K562 (cell line): ENCODE results near the gene KCNMB4. TPM values are rescaled to one million over a fixed set of nuclear protein-coding genes. Genes with fewer than 3 reads are reported as not detected.

Experiments used
- ATAC-seq: fragments of 200-7000 bp; cut with Tn5 transposase; 3 replicates; pipeline ENCODE4 v1.9.1; 2020; ENCODE audit warnings: moderate library complexity
- BruUV-seq: library from RNA; stranded (reverse); fragments of 400-500 nt; replicated peaks from 2 replicates; lab custom pipeline; 2021; lab: Mats Ljungman, UMichigan
- CTCF ChIA-PET: fragments of 300-600 bp; formaldehyde crosslinking; extraction: SDS; loops from one replicate; lab custom pipeline; 2021; ENCODE audit warnings: low intra/inter-chr PET ratio; lab: Yijun Ruan, JAX
- POLR2A ChIA-PET: fragments of 300-600, 350-650 bp; sonication (Branson Sonifier 250); formaldehyde crosslinking; extraction: SDS; loops from one replicate; lab custom pipeline; 2021; ENCODE audit warnings: antibody characterized with exemption, inconsistent platforms; lab: Yijun Ruan, JAX
- DNase-seq, 4 experiments: peaks; one replicate each; pipeline versions ENCODE4 v3.0.0 to v3.0.0-alpha.2; 2011 to 2018; ENCODE audit warnings: low spot score in 3 of 4, mixed read lengths in 3 of 4; ENCODE audit errors: extremely low read depth in 1 of 4
- FAIRE-seq: peaks from 2 replicates; lab custom pipeline; 2011; peaks lifted over from hg19 to GRCh38; lab: Jason Lieb, UNC
- H2AFZ ChIP-seq: 2 replicates; pipeline ENCODE4 v1.6.0; 2011; ENCODE audit warnings: low read depth, low read length, control low read depth, inconsistent platforms
- H3K27ac ChIP-seq: fragments of 200-600 bp; 3 replicates; pipeline ENCODE4 v1.8.0; 2011; ENCODE audit warnings: low read depth, mild to moderate bottlenecking, control low read depth, inconsistent platforms, low read length, moderate library complexity, mixed read lengths; ENCODE audit errors: extremely low read depth
- H3K27me3 ChIP-seq, 2 experiments: fragments of 300-600 bp in 1 of 2; 2 replicates in 1 of 2; 3 replicates in 1 of 2; pipeline versions ENCODE4 v1.6.0 to v1.8.0; 2011; ENCODE audit warnings: inconsistent platforms in 2 of 2, low read length in 2 of 2, mild to moderate bottlenecking in 1 of 2, mixed read lengths in 1 of 2, moderate library complexity in 1 of 2; ENCODE audit not compliant: control insufficient read depth in 2 of 2, insufficient read depth in 2 of 2
- H3K36me3 ChIP-seq: fragments of 300-600 bp; 3 replicates; pipeline ENCODE4 v1.8.0; 2011; ENCODE audit warnings: mild to moderate bottlenecking, low read length, inconsistent platforms; ENCODE audit not compliant: control insufficient read depth, insufficient read depth
- H3K4me1 ChIP-seq, 2 experiments: fragments of 200-600 bp in 1 of 2; replicated peaks in 1 of 2; 2 replicates in 1 of 2; 3 replicates in 1 of 2; pipeline versions ENCODE4 v1.5.1 to v1.8.0; 2011; ENCODE audit warnings: inconsistent platforms in 2 of 2, low read length in 2 of 2, mild to moderate bottlenecking in 1 of 2, mixed read lengths in 1 of 2, moderate library complexity in 1 of 2; ENCODE audit not compliant: control insufficient read depth in 2 of 2, insufficient read depth in 2 of 2
- H3K4me2 ChIP-seq: 2 replicates; pipeline ENCODE4 v1.6.1; 2011; ENCODE audit warnings: low read length, control low read depth, inconsistent platforms, mixed read lengths; ENCODE audit not compliant: insufficient read depth
- H3K4me3 ChIP-seq: fragments of 200-600 bp; sonication (generic), shearing (Covaris generic); 2 replicates; pipeline ENCODE4 v1.5.1; 2016; ENCODE audit warnings: control low read depth, inconsistent platforms
- H3K79me2 ChIP-seq: fragments of 200-600 bp; 3 replicates; pipeline ENCODE4 v1.8.0; 2011; ENCODE audit warnings: low read length, inconsistent platforms; ENCODE audit not compliant: control insufficient read depth, insufficient read depth
- H3K9ac ChIP-seq, 2 experiments: 2 replicates each; pipeline versions ENCODE4 v1.6.0 to v1.6.1; 2011; ENCODE audit warnings: low read depth in 2 of 2, low read length in 2 of 2, control low read depth in 1 of 2, inconsistent platforms in 1 of 2, mild to moderate bottlenecking in 1 of 2, mixed read lengths in 1 of 2; ENCODE audit not compliant: insufficient read depth in 1 of 2
- H3K9me1 ChIP-seq: one replicate; pipeline ENCODE4 v1.6.0; 2011; ENCODE audit warnings: inconsistent platforms, mild to moderate bottlenecking, low read length, moderate library complexity; ENCODE audit not compliant: control insufficient read depth, insufficient read depth
- H3K9me3 ChIP-seq: replicated peaks from 2 replicates; pipeline ENCODE4 v1.5.1; 2011; ENCODE audit warnings: low read depth, low read length, inconsistent platforms; ENCODE audit not compliant: control insufficient read depth, insufficient read depth
- H4K20me1 ChIP-seq: replicated peaks from 2 replicates; pipeline ENCODE4 v1.6.1; 2011; ENCODE audit warnings: low read length, inconsistent platforms, mixed read lengths; ENCODE audit not compliant: control insufficient read depth, insufficient read depth
- DPF2 ChIP-seq: fragments of 450-650 bp; IDR thresholded peaks from 2 replicates; pipeline ENCODE4 v1.6.1; 2016
- HMBOX1 ChIP-seq: sonication (generic); IDR thresholded peaks from 2 replicates; pipeline ENCODE4 v1.6.1; 2016
- HOMEZ ChIP-seq: fragments of 250-450 bp; sonication (Bioruptor Pico); IDR thresholded peaks from 2 replicates; pipeline ENCODE4 v1.4.0; 2020; ENCODE audit warnings: mild to moderate bottlenecking, moderate library complexity
- ILF3 ChIP-seq: fragments of 450-650 bp; IDR thresholded peaks from 2 replicates; pipeline ENCODE4 v1.6.1; 2018; ENCODE audit warnings: antibody characterized with exemption, mild to moderate bottlenecking, moderate library complexity, borderline replicate concordance
- KLF13 ChIP-seq: fragments of 450-650 bp; IDR thresholded peaks from 2 replicates; pipeline ENCODE4 v1.6.1; 2016; ENCODE audit warnings: missing genetic modification characterization, low read depth, mild to moderate bottlenecking, missing compliant biosample characterization, moderate library complexity, borderline replicate concordance
- MCM7 ChIP-seq, 2 experiments: fragments of 450-650 bp; IDR thresholded peaks; 2 replicates each; pipeline ENCODE4 v1.6.1; 2016 to 2018
- MTA1 ChIP-seq: fragments of 450-650 bp; IDR thresholded peaks from 2 replicates; pipeline ENCODE4 v1.6.1; 2017; ENCODE audit warnings: borderline replicate concordance
- NFATC3 ChIP-seq: fragments of 450-650 bp; IDR thresholded peaks from 2 replicates; pipeline ENCODE4 v1.6.1; 2017; ENCODE audit warnings: mild to moderate bottlenecking
- PRPF4 ChIP-seq: fragments of 200-400 bp; formaldehyde crosslinking; IDR thresholded peaks from one replicate; pipeline ENCODE4 v1.6.1; 2017; ENCODE audit warnings: low read length, low read depth, mild to moderate bottlenecking; ENCODE audit not compliant: insufficient read depth, poor library complexity, severe bottlenecking
- RBM17 ChIP-seq: fragments of 200-400 bp; formaldehyde crosslinking; IDR thresholded peaks from 2 replicates; pipeline ENCODE4 v1.6.1; 2017; ENCODE audit warnings: low read depth, mild to moderate bottlenecking, low read length, borderline replicate concordance
- SMAD4 ChIP-seq: fragments of 250-450 bp; sonication (Bioruptor Pico); conservative IDR thresholded peaks from 2 replicates; pipeline ENCODE4 v1.8.0; 2021; ENCODE audit warnings: inconsistent platforms, mild to moderate bottlenecking, moderate library complexity
- SRSF7 ChIP-seq: fragments of 200-400 bp; formaldehyde crosslinking; optimal IDR thresholded peaks from 2 replicates; pipeline ENCODE3; 2017; ENCODE audit warnings: mild to moderate bottlenecking, low read depth, low read length
- TAF9B ChIP-seq: fragments of 450-650 bp; IDR thresholded peaks from 2 replicates; pipeline ENCODE4 v1.6.1; 2018; ENCODE audit warnings: mild to moderate bottlenecking; ENCODE audit not compliant: partially characterized antibody
- TEAD4 ChIP-seq, 2 experiments: sonication (generic) in 1 of 2; formaldehyde crosslinking in 1 of 2; IDR thresholded peaks; 2 replicates each; pipeline versions ENCODE4 v1.6.1 to v1.8.0; 2012 to 2022; ENCODE audit warnings: borderline replicate concordance in 1 of 2, inconsistent platforms in 1 of 2, low read length in 1 of 2, mild to moderate bottlenecking in 1 of 2, missing genetic modification reagents in 1 of 2
- ZNF12 ChIP-seq: sonication (generic); formaldehyde crosslinking; IDR thresholded peaks from 2 replicates; pipeline ENCODE4 v1.4.0; 2020; ENCODE audit warnings: mild to moderate bottlenecking, missing genetic modification reagents
- WGBS: fragments of 100-300 bp; shearing (Covaris generic); methylation state at CpG from one replicate; pipeline ENCODE4 v1.1.6; 2016; ENCODE audit warnings: low coverage, mixed read lengths; ENCODE audit not compliant: insufficient coverage; ENCODE audit errors: missing lambda C conversion rate; 5-methylcytosine and 5-hydroxymethylcytosine counted together
- in situ Hi-C: fragments of 300-500 bp; cut with MboI; formaldehyde crosslinking; loops from 4 replicates; pipeline ENCODE4 v1.15.0; 2018; ENCODE audit warnings: inconsistent platforms, mixed read lengths
- intact Hi-C: fragments of 100-400 bp; cut with micrococcal nuclease; formaldehyde crosslinking; loops from 2 replicates; pipeline ENCODE4 v1.14.2; 2022
- polyA plus RNA-seq, 8 experiments: library from polyadenylated mRNA; depleted of rRNA in 4 of 8; stranded (reverse) in 5 of 8; unstranded in 3 of 8; fragments of >200 nt; fragmentation: Nextera tagmentation in 2 of 8; fragmentation: Illumina TruSeq in 1 of 8; extraction: Ambion mirVana in 2 of 8; extraction: Trizol in 1 of 8; gene quantifications; 2 replicates each; pipeline versions ENCODE4 v1.2.1 to v1.2.3, GENCODE V29; 2011 to 2014; ENCODE audit warnings: inconsistent platforms in 1 of 8, missing spikeins in 1 of 8
- total RNA-seq, 7 experiments: library from RNA; depleted of rRNA in 6 of 7; stranded (reverse); fragments of >200 nt in 6 of 7; fragmentation: Illumina TruSeq in 2 of 7; extraction: Trizol in 2 of 7; gene quantifications; 2 replicates each; pipeline versions ENCODE4 v1.2.1 to v1.2.3, GENCODE V29; 2011 to 2021; ENCODE audit warnings: low replicate concordance in 1 of 7
- TF ChIP-seq, protein P1 (sequence below): sonication (generic); formaldehyde crosslinking; IDR thresholded peaks from 2 replicates; pipeline ENCODE4 v1.9.0; 2022; ENCODE audit warnings: mild to moderate bottlenecking, missing genetic modification reagents
- TF ChIP-seq, protein P2 (sequence below): fragments of 450-650 bp; formaldehyde crosslinking; IDR thresholded peaks from 2 replicates; pipeline ENCODE4 v1.4.0; 2022; ENCODE audit warnings: missing genetic modification characterization

KCNMB4 gene
- total and polyA plus RNA-seq, 9 of the 15 experiments (the other 6 are each of a cell fraction or from before 2014, with no cell fraction given), result 0.01 to 0.14 (median 0.06) TPM; not detected in 1

DNA sequence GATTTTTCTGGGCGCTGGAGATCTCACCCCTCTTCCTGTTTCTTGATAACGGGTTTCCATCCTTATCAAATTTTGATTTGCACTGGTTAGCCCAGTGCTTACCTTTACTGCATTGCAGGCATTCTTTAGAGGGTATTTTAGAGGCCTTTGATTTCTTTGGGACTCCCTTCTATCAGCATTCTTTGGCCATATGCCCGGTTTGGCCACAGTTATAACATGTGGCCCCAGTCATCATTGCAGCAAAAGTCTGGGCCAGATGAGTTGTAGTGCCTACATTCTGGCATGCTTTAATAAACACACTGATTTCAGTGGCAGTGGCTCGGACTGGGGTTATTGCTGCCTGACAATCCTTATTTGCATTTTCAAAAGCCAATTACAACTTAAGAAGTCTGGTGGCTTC lies 82.3 kb downstream of the KCNMB4 start:
- intact Hi-C loops, result no loop called here
- Histone ChIP-seq H3K4me1 (0 out of 5 replicates have a peak, but pooled peaks cover 0 to 2% of the 10 kb centered on the region in 2 experiments), H4K20me1 (no peaks in the 10 kb centered on the region), H3K9me1 (no peaks in the 10 kb centered on the region), H3K79me2 (no peaks in the 10 kb centered on the region), H3K27me3 (no peaks in the 10 kb centered on the region), H3K9ac (no peak overlapping the region), H3K4me3 (no peak overlapping the region), H3K9me3 (no peaks in the 10 kb centered on the region), H2AFZ (no peak overlapping the region), H3K27ac (no peak overlapping the region), H3K4me2 (no peak overlapping the region), H3K36me3 (no peaks in the 10 kb centered on the region)
- ATAC-seq, result no peak
- no TSS peak for BruUV-seq
- in situ Hi-C loops, result no loop called here
- DNase-seq, result no peak
- ChIA-PET POLR2A (interaction anchor here (0.5 kb wide), 1 partner anchor 214 kb away, joined by 3 read pairs; no protein-coding TSS in a partner anchor), CTCF (no interaction called here)
- FAIRE-seq, result no peak
- WGBS, result 10% methylated on average over 4 of the region's 4 CpGs
- TF ChIP-seq ILF3 (no peak), HMBOX1 (no peak), MTA1 (no peak), PRPF4 (no peak), MCM7 (IDR thresholded peaks at IDR 0.05) (no peak), KLF13 (tag) (no peak), TEAD4 (IDR thresholded peaks at IDR 0.05; ENCODE audit: low read length) (no peak), TEAD4 (CRISPR knock-in tag; IDR thresholded peaks at IDR 0.05; ENCODE audit: borderline replicate concordance) (no peak), DPF2 (no peak), ZNF12 (CRISPR knock-in tag) (no peak), SMAD4 (CRISPR knock-in tag) (no peak), HOMEZ (CRISPR knock-in tag) (no peak), TAF9B (no peak), RBM17 (no peak), SRSF7 (no peak), NFATC3 (no peak)
- TF ChIP-seq, protein P1, sequence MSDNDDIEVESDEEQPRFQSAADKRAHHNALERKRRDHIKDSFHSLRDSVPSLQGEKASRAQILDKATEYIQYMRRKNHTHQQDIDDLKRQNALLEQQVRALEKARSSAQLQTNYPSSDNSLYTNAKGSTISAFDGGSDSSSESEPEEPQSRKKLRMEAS (CRISPR knock-in tag), result no peak
- TF ChIP-seq, protein P2, sequence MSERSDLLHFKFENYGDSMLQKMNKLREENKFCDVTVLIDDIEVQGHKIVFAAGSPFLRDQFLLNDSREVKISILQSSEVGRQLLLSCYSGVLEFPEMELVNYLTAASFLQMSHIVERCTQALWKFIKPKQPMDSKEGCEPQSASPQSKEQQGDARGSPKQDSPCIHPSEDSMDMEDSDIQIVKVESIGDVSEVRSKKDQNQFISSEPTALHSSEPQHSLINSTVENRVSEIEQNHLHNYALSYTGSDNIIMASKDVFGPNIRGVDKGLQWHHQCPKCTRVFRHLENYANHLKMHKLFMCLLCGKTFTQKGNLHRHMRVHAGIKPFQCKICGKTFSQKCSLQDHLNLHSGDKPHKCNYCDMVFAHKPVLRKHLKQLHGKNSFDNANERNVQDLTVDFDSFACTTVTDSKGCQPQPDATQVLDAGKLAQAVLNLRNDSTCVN (CRISPR knock-in tag), result no peak
